ENCODE results near the gene LRRC14B.
A peak's percentile ranks its signal among the peaks of the same experiment; 100 is the strongest.

The LRRC14B gene

DNA sequence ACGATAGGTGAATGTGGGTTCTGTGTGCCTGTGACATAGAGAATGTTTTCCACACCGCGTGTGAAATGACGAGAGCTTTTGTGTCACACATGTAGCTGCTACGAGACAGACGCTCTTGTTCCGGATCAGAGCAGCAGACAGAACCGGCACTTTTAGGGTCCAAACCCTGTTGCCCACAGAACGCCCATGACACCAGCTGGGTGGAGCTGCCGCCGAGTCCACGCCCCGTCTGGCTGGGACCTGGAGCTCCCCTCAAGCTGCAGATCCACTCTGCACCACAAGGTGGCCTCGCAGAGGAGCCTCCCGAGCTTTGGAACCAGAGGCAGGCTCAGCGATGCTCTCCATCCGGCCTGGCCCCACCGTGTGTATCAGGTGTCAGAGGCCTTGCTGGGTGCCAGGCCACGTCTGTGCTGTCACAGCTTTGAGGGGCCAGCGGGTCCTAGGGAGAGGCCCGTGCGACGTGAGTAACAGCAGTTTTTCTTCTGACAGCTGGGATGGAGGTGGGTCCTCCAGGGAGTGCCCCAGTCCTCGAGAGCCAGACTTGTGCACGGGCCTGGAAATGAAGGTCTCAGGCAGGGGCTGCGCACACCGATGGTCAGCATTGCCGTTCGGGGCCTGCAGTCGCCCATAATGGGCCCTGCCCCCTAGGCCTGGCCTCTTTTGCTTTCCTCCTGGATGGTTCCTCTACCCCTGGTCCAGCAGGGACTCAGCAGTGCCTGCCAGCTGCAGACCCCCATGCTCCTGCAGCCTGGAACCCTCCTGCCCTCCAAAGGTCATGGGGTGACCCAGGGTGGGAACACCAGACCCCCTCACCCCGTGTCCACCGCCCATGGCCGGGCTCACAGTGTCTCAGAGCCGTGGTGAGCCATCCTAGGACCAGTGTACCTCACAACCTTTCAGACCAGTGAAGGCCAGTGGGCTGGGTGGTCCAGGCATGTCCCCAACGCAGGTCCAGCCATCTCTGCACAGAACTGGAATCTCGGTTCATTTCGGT lies 2.5 kb upstream of the LRRC14B start:
- Mint-ChIP-seq H3K27me3 (ENCODE audit: low read depth) (peaks cover 3% of the 10 kb centered on the region), H3K4me3 (peak overlapping the region in 2 of 3 experiments; percentile 25 to 44), H3K4me1 (peaks cover 35% of the 10 kb centered on the region), H3K27ac (peak overlapping the region; percentile 5 to 59 (median 56)), H3K9me3 (no peaks in the 10 kb centered on the region), H3K36me3 (ENCODE audit: low read depth) (no peaks in the 10 kb centered on the region)
- TF ChIP-seq CTCF (IDR thresholded peaks at IDR 0.05; ENCODE audit: unreplicated experiment in 3 of 3) = peak; percentile 93 to 97 (median 94)

GRCh38 chr5:189486-189885 lies 1.8 kb upstream of the LRRC14B start:
- TF ChIP-seq CTCF (IDR thresholded peaks at IDR 0.05; ENCODE audit: unreplicated experiment in 3 of 3) = no peak
- peaks cover 29% of the 10 kb centered on the region for H3K4me1 Mint-ChIP-seq
- H3K9me3 Mint-ChIP-seq = no peaks in the 10 kb centered on the region
- H3K4me3 Mint-ChIP-seq = no peak overlapping the region
- no peak overlapping the region for H3K27ac Mint-ChIP-seq
- peaks cover 3% of the 10 kb centered on the region for H3K27me3 Mint-ChIP-seq (ENCODE audit: low read depth)
- H3K36me3 Mint-ChIP-seq (ENCODE audit: low read depth) = no peaks in the 10 kb centered on the region

DNA sequence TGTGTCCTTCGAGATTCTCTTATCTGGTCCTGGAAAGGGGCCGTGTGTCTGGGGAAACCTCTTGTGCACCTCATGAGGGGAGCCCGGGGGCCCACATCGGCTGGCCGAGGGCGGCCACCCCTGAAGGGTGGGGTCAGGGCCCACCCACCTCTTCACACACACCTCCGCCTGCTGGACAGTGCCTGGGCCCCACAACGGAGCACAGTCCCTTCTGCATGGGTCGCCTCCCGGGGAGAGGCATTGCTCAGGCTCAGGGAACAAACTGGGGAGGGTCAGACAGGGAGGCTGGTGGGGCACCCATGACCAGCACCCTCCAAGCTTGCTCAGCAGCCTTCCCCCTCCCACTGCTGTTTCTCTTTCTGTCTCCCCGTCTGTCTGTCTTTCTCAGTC lies 1.3 kb upstream of the LRRC14B start:
- no peak for TF ChIP-seq CTCF (IDR thresholded peaks at IDR 0.05; ENCODE audit: unreplicated experiment in 3 of 3)
- H3K36me3 Mint-ChIP-seq (ENCODE audit: low read depth) = no peaks in the 10 kb centered on the region
- H3K4me1 Mint-ChIP-seq = peaks cover 25% of the 10 kb centered on the region
- H3K27me3 Mint-ChIP-seq (ENCODE audit: low read depth) = peaks cover 6% of the 10 kb centered on the region
- peak overlapping the region in 1 of 3 experiments; percentile 59 for H3K27ac Mint-ChIP-seq
- no peaks in the 10 kb centered on the region for H3K9me3 Mint-ChIP-seq
- H3K4me3 Mint-ChIP-seq = peak overlapping the region in 1 of 3 experiments; percentile 5

DNA sequence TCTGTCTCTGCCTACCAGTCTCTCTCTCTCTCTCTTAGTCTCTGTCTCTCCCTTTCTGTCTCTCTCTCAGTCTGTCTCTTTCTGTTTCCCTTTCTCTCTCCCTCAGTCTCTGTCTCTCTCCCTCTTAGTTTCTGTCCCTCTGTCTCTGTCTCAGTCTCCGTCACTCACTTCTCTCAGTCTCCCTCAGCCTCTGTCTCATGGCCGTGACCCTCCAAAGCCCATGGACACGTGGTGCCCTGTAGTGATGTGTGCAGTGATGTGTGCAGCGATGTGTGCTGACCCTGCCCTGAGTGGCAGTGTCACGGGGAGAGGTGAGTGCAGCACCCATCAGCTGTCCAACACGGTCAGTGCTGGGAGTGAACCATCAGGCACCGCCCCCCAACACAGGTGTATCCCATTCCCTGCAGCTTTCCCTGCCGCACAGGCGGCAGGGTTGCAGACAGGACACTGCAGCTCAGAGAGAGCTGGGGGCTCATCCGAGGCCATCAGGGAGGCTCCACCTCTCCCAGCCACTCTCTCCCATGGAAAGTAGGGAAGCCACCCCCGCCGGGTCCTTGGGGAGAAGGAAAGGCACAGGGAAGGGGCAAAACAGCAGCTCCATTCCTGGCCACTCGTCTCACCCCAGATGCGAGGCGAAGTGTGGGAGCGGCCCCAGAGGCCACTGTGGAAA lies 794 bp upstream of the LRRC14B start:
- no peak for TF ChIP-seq CTCF (IDR thresholded peaks at IDR 0.05; ENCODE audit: unreplicated experiment in 3 of 3)

DNA sequence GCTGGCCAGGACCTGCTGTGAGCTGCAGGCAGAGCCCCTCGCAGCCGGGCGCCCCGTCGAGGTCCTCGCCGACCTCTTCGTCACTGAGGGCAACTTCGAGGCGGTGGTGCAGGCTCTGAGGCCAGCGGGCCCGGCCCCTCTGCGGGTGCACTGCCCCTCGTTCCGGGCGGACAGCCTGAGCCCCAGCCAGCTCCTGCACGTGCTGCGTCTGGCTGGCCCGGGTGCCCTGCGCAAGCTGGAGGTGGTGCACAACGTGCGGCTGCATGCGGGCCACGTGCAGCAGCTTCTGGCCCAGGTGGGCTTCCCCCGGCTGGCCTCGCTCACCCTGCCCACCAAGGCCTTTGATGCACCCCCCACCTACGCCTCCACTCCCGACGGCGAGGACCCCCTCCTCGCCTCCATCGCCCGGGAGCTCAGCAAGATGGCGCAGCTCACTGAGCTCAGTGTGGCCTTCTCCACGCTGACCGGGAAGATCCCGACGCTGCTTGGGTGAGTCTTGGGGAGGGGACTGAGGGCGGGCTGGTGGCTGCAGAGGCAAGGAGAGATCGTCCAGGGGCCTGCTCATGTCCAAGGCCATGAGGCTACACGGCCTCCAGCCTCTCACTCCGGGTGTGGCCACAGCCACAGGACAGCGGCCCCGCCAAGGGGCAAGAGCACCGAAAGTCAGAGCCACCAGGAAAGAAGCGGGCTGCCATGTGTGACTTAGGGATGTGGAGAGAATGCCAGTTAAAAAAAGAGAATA lies 825 bp downstream of the LRRC14B start:
- no peak for TF ChIP-seq CTCF (IDR thresholded peaks at IDR 0.05; ENCODE audit: unreplicated experiment in 3 of 3)
- no peaks in the 10 kb centered on the region for H3K36me3 Mint-ChIP-seq (ENCODE audit: low read depth)
- peaks cover 33% of the 10 kb centered on the region for H3K4me1 Mint-ChIP-seq

More for the DNA sequence above, 794 bp upstream of the LRRC14B start:
- Mint-ChIP-seq H3K4me3 (peak overlapping the region in 1 of 3 experiments; percentile 5), H3K9me3 (no peaks in the 10 kb centered on the region), H3K27ac (peak overlapping the region in 1 of 3 experiments; percentile 59), H3K36me3 (ENCODE audit: low read depth) (no peaks in the 10 kb centered on the region), H3K4me1 (peaks cover 27% of the 10 kb centered on the region), H3K27me3 (ENCODE audit: low read depth) (peaks cover 6% of the 10 kb centered on the region)

More for the DNA sequence above, 825 bp downstream of the LRRC14B start:
- peak overlapping the region in 2 of 3 experiments; percentile 4 to 72 for H3K4me3 Mint-ChIP-seq
- H3K27me3 Mint-ChIP-seq (ENCODE audit: low read depth) = peaks cover 6% of the 10 kb centered on the region
- no peak overlapping the region for H3K27ac Mint-ChIP-seq
- no peaks in the 10 kb centered on the region for H3K9me3 Mint-ChIP-seq
